Endothelial cell of umbilical vein (primary cell): ENCODE data around the gene SH3BP4.

Source experiments
- CTCF ChIP-seq, 2 donors: IDR thresholded peaks; 1 replicate in 1 of 2; 2 replicates in 1 of 2; pipeline ENCODE4 v1.5.1; 2011; ENCODE audit warnings: low read length in 2 of 2, mild to moderate bottlenecking in 2 of 2, moderate library complexity in 2 of 2, control low read depth in 1 of 2, inconsistent platforms in 1 of 2, low read depth in 1 of 2; ENCODE audit not compliant: insufficient read depth in 1 of 2; ENCODE audit errors: extremely low read depth in 1 of 2
- EZH2 ChIP-seq: IDR thresholded peaks from 2 replicates; pipeline ENCODE4 v1.6.1; 2012; ENCODE audit warnings: borderline replicate concordance, low read depth, mild to moderate bottlenecking, moderate library complexity, low read length, inconsistent platforms; ENCODE audit not compliant: severe bottlenecking
- POLR2A ChIP-seq: IDR thresholded peaks from 2 replicates; pipeline ENCODE4 v1.6.1; 2012; ENCODE audit warnings: low read depth, mild to moderate bottlenecking, control low read depth, low read length

- TF ChIP-seq CTCF (IDR thresholded peaks at IDR 0.05; ENCODE audit: extremely low read depth in 1 of 2, insufficient read depth in 1 of 2, low read depth in 1 of 2, low read length in 2 of 2) (no peak), POLR2A (no peak), EZH2 (no peak)
Measured at GRCh38 chr2:234914371-234915154, 37.3 kb upstream of the SH3BP4 start.
